Osteocyte (in vitro differentiated cells): ENCODE results near the gene CHST11. TPM values are rescaled to one million over a fixed set of nuclear protein-coding genes. Genes with fewer than 3 reads are reported as not detected.

Source experiments
- DNase-seq: peaks from one replicate; pipeline ENCODE4 v3.0.0; 2021; ENCODE audit warnings: mixed read lengths; ENCODE audit not compliant: unreplicated experiment; ENCODE audit errors: extremely low spot score
- H3K27ac Mint-ChIP-seq: one replicate; pipeline ENCODE4 v1.8.0; 2021; ENCODE audit warnings: mild to moderate bottlenecking, mixed read lengths; ENCODE audit not compliant: unreplicated experiment
- H3K27me3 Mint-ChIP-seq: one replicate; pipeline ENCODE4 v1.8.0; 2021; ENCODE audit warnings: mixed read lengths; ENCODE audit not compliant: unreplicated experiment
- H3K36me3 Mint-ChIP-seq: one replicate; pipeline ENCODE4 v1.8.0; 2021; ENCODE audit warnings: mixed read lengths; ENCODE audit not compliant: unreplicated experiment
- H3K4me1 Mint-ChIP-seq: one replicate; pipeline ENCODE4 v1.8.0; 2021; ENCODE audit warnings: mixed read lengths; ENCODE audit not compliant: unreplicated experiment
- H3K4me3 Mint-ChIP-seq: one replicate; pipeline ENCODE4 v1.8.0; 2021; ENCODE audit warnings: mild to moderate bottlenecking, moderate library complexity, mixed read lengths; ENCODE audit not compliant: unreplicated experiment
- H3K9me3 Mint-ChIP-seq: one replicate; pipeline ENCODE4 v1.8.0; 2021; ENCODE audit warnings: mixed read lengths; ENCODE audit not compliant: unreplicated experiment
- total RNA-seq: library from RNA; stranded (reverse); gene quantifications from 2 replicates; pipeline ENCODE4 v1.2.1, GENCODE V29; 2021
- TF ChIP-seq, protein P1 (sequence below): fragments of 200-600 bp; sonication (generic); IDR thresholded peaks from 2 replicates; pipeline ENCODE4 v1.5.0; 2021; ENCODE audit warnings: antibody characterized with exemption, mild to moderate bottlenecking, moderate library complexity

Gene CHST11
- total RNA-seq, 1 donor from 2014 or later = 7.5 TPM

DNA sequence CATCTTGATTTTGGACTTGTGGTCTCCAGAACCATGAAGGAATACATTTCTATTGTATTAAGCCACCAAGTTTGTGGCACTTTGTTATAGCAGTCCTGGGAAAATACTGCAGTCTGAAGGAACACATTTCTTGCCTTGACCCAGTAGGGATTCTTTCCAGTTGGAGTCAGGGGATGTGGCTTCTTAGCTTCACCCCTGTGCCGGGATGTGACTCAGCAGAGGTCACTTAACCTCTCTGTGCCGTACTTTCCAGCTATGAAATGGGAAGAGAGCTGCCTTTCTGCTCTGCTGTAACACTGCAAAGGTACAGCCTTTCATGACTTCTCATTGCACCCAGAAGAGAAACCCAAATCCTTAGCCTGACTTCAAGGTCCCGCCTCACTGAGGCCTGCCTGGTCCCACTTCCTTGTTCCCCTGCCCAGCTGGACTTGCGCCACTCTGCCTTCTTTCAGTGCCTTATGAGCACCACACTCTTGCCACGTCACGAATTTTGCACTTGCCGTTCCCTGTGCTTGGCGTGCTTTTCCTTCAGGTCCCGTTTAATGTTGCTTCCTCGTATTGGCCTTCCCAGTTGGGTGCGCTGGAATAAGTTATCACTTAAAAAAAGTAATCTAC, 24.2 kb downstream of the CHST11 start:
- DNase-seq = no peak
- H3K27ac Mint-ChIP-seq = no peak overlapping the region
- TF ChIP-seq, protein P1, sequence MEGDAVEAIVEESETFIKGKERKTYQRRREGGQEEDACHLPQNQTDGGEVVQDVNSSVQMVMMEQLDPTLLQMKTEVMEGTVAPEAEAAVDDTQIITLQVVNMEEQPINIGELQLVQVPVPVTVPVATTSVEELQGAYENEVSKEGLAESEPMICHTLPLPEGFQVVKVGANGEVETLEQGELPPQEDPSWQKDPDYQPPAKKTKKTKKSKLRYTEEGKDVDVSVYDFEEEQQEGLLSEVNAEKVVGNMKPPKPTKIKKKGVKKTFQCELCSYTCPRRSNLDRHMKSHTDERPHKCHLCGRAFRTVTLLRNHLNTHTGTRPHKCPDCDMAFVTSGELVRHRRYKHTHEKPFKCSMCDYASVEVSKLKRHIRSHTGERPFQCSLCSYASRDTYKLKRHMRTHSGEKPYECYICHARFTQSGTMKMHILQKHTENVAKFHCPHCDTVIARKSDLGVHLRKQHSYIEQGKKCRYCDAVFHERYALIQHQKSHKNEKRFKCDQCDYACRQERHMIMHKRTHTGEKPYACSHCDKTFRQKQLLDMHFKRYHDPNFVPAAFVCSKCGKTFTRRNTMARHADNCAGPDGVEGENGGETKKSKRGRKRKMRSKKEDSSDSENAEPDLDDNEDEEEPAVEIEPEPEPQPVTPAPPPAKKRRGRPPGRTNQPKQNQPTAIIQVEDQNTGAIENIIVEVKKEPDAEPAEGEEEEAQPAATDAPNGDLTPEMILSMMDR = no peak
- no peak overlapping the region for H3K4me3 Mint-ChIP-seq
- H3K36me3 Mint-ChIP-seq = no peaks in the 10 kb centered on the region
- no peaks in the 10 kb centered on the region for H3K27me3 Mint-ChIP-seq
- H3K4me1 Mint-ChIP-seq = peaks cover 3% of the 10 kb centered on the region
- H3K9me3 Mint-ChIP-seq = no peaks in the 10 kb centered on the region

DNA sequence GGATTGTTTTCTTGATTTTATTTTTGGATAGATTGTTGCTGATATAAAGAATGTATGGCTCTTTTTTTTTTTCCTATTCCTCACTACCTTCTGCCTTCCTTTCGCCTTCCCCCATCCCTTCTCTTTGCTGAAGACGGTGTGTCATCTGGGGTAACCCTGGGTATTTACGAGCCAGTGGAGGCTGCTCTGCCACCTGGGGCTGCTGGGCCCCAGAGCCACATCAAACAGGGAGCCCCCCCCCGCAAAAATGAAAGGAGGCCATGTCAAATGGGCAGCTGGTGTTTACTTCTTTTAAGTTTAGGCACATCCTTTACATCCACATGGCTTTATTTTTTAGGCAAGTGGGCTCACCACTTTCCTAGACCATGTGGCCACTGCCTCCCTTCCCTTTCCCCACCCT, 25.4 kb downstream of the CHST11 start:
- no peaks in the 10 kb centered on the region for H3K27me3 Mint-ChIP-seq
- no peaks in the 10 kb centered on the region for H3K36me3 Mint-ChIP-seq
- H3K4me1 Mint-ChIP-seq = peaks cover 9% of the 10 kb centered on the region
- TF ChIP-seq, protein P1 = no peak
- no peaks in the 10 kb centered on the region for H3K9me3 Mint-ChIP-seq
- DNase-seq = no peak
- H3K4me3 Mint-ChIP-seq = no peak overlapping the region
- H3K27ac Mint-ChIP-seq = no peak overlapping the region

DNA sequence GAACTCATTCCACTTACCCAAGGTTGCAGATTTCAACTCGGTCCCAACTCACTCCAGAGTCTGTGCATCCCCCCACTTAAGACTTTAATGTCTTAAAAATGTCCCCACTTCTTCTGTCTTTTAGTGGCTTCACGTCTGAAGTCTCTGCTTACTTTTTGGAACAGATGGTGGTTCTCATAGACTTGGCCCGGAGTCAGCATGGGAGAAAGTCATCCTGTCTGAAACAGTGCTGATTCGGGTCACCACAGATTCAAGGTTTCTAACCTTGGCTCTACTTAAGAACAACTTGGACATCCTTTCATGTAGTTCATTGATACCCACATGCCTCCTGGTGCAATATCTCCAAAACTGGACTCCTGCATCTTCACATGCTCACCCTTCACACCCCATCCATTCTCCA, 26.0 kb downstream of the CHST11 start:
- no peak overlapping the region for H3K4me3 Mint-ChIP-seq
- peaks cover 9% of the 10 kb centered on the region for H3K4me1 Mint-ChIP-seq
- H3K36me3 Mint-ChIP-seq = no peaks in the 10 kb centered on the region
- DNase-seq = no peak
- no peaks in the 10 kb centered on the region for H3K9me3 Mint-ChIP-seq
- no peak overlapping the region for H3K27ac Mint-ChIP-seq
- H3K27me3 Mint-ChIP-seq = no peaks in the 10 kb centered on the region
- TF ChIP-seq, protein P1 = no peak

DNA sequence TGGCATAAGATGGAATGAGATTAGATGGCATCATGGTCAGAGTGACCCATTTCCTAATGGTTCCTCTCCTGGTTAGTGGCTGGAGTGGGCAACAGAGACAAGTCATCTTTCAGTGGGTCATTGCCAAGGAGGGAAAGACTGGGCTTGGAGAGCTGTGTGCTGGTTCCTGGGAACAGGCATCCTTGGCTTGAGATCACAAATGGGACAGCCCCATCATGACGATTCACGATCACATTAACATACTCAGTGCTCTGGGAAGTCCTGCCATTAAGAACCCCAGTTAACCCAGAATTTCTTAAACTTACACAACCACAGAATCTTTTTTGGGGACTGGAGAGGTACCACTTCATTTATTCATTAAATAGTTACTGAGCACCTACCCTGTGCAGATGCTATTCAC, 27.3 kb downstream of the CHST11 start:
- TF ChIP-seq, protein P1 = no peak
- Mint-ChIP-seq H3K36me3 (no peaks in the 10 kb centered on the region), H3K27me3 (no peaks in the 10 kb centered on the region), H3K4me3 (no peak overlapping the region), H3K4me1 (peaks cover 9% of the 10 kb centered on the region), H3K27ac (no peak overlapping the region), H3K9me3 (no peaks in the 10 kb centered on the region)
- DNase-seq = no peak

DNA sequence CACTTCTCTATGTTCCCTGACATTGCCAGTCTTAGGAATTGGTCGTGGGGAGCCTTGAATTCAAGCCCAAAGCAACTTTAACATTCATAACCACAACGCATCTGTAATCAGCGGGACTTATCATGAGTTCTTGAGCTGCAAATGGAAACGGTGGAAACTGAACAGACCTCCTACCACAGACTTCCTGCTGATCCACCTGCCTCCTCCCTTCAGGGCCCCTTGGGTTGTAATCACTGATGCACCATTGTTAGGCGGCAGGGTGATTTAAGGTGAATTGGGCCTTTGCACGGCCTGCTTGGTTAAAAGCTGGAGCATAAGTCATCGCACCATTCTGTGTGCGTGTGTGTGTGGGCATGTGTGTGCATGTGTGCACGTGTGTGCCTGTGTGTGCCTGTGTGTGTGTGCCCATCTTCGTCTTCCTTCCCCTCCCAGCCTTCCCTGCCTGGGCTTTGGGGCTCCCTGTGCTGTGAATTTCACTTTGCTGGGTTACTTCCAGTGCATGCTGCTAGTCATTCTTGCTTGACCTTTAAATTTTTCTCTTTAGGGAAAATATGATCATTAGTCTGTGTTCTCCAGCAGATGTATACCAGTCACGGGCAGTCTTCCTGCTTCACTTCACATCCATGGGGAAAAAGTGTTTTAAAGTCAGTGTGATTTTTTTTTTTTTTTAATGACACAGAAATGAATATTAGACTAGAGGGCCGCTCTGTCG, 29.1 kb downstream of the CHST11 start:
- no peak for DNase-seq
- no peaks in the 10 kb centered on the region for H3K9me3 Mint-ChIP-seq
- TF ChIP-seq, protein P1 = no peak
- peaks cover 9% of the 10 kb centered on the region for H3K4me1 Mint-ChIP-seq
- H3K4me3 Mint-ChIP-seq = no peak overlapping the region
- H3K36me3 Mint-ChIP-seq = no peaks in the 10 kb centered on the region
- H3K27me3 Mint-ChIP-seq = no peaks in the 10 kb centered on the region
- H3K27ac Mint-ChIP-seq = no peak overlapping the region
